WTC11 (cell line): ENCODE data around the gene CDK2. TPM values are rescaled to one million over a fixed set of nuclear protein-coding genes. Genes with fewer than 3 reads are reported as not detected.

Experiments used
- ATAC-seq: fragments of 200-7000 bp; cut with Tn5 transposase; 2 replicates; pipeline ENCODE4 v1.10.0; 2021; ENCODE audit warnings: mild to moderate bottlenecking, moderate library complexity
- CTCF ChIA-PET: fragments of 300-600 bp; sonication (Branson Sonifier 250); formaldehyde crosslinking; loops from one replicate; lab custom pipeline; 2021; ENCODE audit warnings: antibody characterized with exemption; lab: Charles Lee
- POLR2A ChIA-PET: fragments of 350-600 bp; sonication (Branson Sonifier 250); formaldehyde crosslinking; loops from one replicate; lab custom pipeline; 2021; ENCODE audit warnings: antibody characterized with exemption; lab: Charles Lee
- DNase-seq: peaks from one replicate; pipeline ENCODE4 v3.0.0; 2021; ENCODE audit warnings: low spot score
- H3K27ac Mint-ChIP-seq: 2 replicates; pipeline ENCODE4 v1.8.0; 2021; ENCODE audit warnings: mixed read lengths
- H3K27me3 Mint-ChIP-seq: 2 replicates; pipeline ENCODE4 v1.8.0; 2021; ENCODE audit warnings: low read depth, mild to moderate bottlenecking, moderate library complexity, mixed read lengths
- H3K36me3 Mint-ChIP-seq: 2 replicates; pipeline ENCODE4 v1.8.0; 2021; ENCODE audit warnings: mixed read lengths
- H3K4me1 Mint-ChIP-seq: 2 replicates; pipeline ENCODE4 v1.8.0; 2022; ENCODE audit warnings: mixed read lengths
- H3K4me3 Mint-ChIP-seq: 2 replicates; pipeline ENCODE4 v1.8.0; 2021; ENCODE audit warnings: mild to moderate bottlenecking, moderate library complexity, mixed read lengths
- H3K9me3 Mint-ChIP-seq: 2 replicates; pipeline ENCODE4 v1.8.0; 2021; ENCODE audit warnings: mixed read lengths
- HMGA2 ChIP-seq: fragments of 250-450 bp; sonication (Bioruptor Pico); IDR thresholded peaks from 2 replicates; pipeline ENCODE4 v1.4.0; 2021; ENCODE audit warnings: mild to moderate bottlenecking, moderate library complexity
- NFE2L1 ChIP-seq: sonication (generic); formaldehyde crosslinking; IDR thresholded peaks from 2 replicates; pipeline ENCODE4 v1.8.1; 2023; ENCODE audit warnings: missing genetic modification reagents
- NFYB ChIP-seq: sonication (generic); formaldehyde crosslinking; conservative IDR thresholded peaks from 2 replicates; pipeline ENCODE4 v1.8.0; 2022; ENCODE audit warnings: low read depth, missing genetic modification reagents
- NR1H2 ChIP-seq: sonication (generic); formaldehyde crosslinking; IDR thresholded peaks from 2 replicates; pipeline ENCODE4 v1.9.0; 2021; ENCODE audit warnings: mild to moderate bottlenecking, moderate library complexity, missing genetic modification reagents
- OVOL2 ChIP-seq: fragments of 250-450 bp; sonication (Bioruptor Pico); IDR thresholded peaks from 2 replicates; pipeline ENCODE4 v1.9.0; 2021; ENCODE audit warnings: mild to moderate bottlenecking, borderline replicate concordance
- PRDM15 ChIP-seq: sonication (generic); formaldehyde crosslinking; IDR thresholded peaks from 2 replicates; pipeline ENCODE4 v1.8.0; 2022; ENCODE audit warnings: missing genetic modification reagents
- PREB ChIP-seq: sonication (generic); formaldehyde crosslinking; IDR thresholded peaks from 2 replicates; pipeline ENCODE4 v1.8.1; 2022; ENCODE audit warnings: mild to moderate bottlenecking, missing genetic modification reagents, moderate library complexity, borderline replicate concordance
- RELA ChIP-seq: sonication (generic); formaldehyde crosslinking; IDR thresholded peaks from 2 replicates; pipeline ENCODE4 v1.8.1; 2022; ENCODE audit warnings: missing genetic modification reagents, mild to moderate bottlenecking, borderline replicate concordance
- RORB ChIP-seq: fragments of 250-450 bp; sonication (Bioruptor Pico); IDR thresholded peaks from 2 replicates; pipeline ENCODE4 v1.9.0; 2021; ENCODE audit warnings: mild to moderate bottlenecking
- SMAD4 ChIP-seq: sonication (generic); formaldehyde crosslinking; IDR thresholded peaks from 2 replicates; pipeline ENCODE4 v1.8.0; 2022; ENCODE audit warnings: mild to moderate bottlenecking, missing genetic modification reagents
- ZBTB43 ChIP-seq: sonication (generic); formaldehyde crosslinking; IDR thresholded peaks from 2 replicates; pipeline ENCODE4 v1.8.1; 2023; ENCODE audit warnings: mild to moderate bottlenecking, missing genetic modification reagents
- ZNF138 ChIP-seq: sonication (generic); formaldehyde crosslinking; conservative IDR thresholded peaks from 2 replicates; pipeline ENCODE4 v1.8.1; 2022; ENCODE audit warnings: mild to moderate bottlenecking, moderate library complexity, missing genetic modification reagents
- ZNF219 ChIP-seq: sonication (generic); formaldehyde crosslinking; IDR thresholded peaks from 2 replicates; pipeline ENCODE4 v1.8.0; 2023; ENCODE audit warnings: missing genetic modification reagents, mild to moderate bottlenecking, borderline replicate concordance
- ZNF232 ChIP-seq: sonication (generic); formaldehyde crosslinking; IDR thresholded peaks from 2 replicates; pipeline ENCODE4 v1.8.0; 2022; ENCODE audit warnings: mild to moderate bottlenecking, missing genetic modification reagents
- ZNF423 ChIP-seq: fragments of 250-450 bp; sonication (Bioruptor Pico); IDR thresholded peaks from 2 replicates; pipeline ENCODE4 v2.1.2; 2022; ENCODE audit warnings: mild to moderate bottlenecking, moderate library complexity
- total RNA-seq: library from RNA; stranded (reverse); gene quantifications from 3 replicates; pipeline ENCODE4 v1.2.3, GENCODE V29; 2021
- TF ChIP-seq, protein P1 (sequence below): fragments of 250-450 bp; sonication (Bioruptor Pico); IDR thresholded peaks from 2 replicates; pipeline ENCODE4 v1.9.0; 2021; ENCODE audit warnings: mild to moderate bottlenecking
- TF ChIP-seq, protein P2 (sequence below): sonication (generic); formaldehyde crosslinking; IDR thresholded peaks from 2 replicates; pipeline ENCODE4 v1.8.1; 2022; ENCODE audit warnings: low read depth, mild to moderate bottlenecking, moderate library complexity, missing genetic modification reagents, borderline replicate concordance
- TF ChIP-seq, protein P3 (sequence below): sonication (generic); formaldehyde crosslinking; IDR thresholded peaks from 2 replicates; pipeline ENCODE4 v1.8.1; 2022; ENCODE audit warnings: low read depth, missing genetic modification reagents, borderline replicate concordance

Gene CDK2
- total RNA-seq, 1 experiment from 2014 or later: 43.1 TPM

- H3K4me1 Mint-ChIP-seq: peaks cover 9% of the 10 kb centered on the region
- DNase-seq (no peak), ATAC-seq (no peak)
- no peak overlapping the region for H3K27ac Mint-ChIP-seq
- TF ChIP-seq OVOL2 (CRISPR knock-in tag): no peak
- no peak for TF ChIP-seq SMAD4
- TF ChIP-seq ZBTB43: no peak
- no peak for TF ChIP-seq RELA (CRISPR knock-in tag)
- no peak for TF ChIP-seq ZNF232 (CRISPR knock-in tag)
- TF ChIP-seq, protein P1, sequence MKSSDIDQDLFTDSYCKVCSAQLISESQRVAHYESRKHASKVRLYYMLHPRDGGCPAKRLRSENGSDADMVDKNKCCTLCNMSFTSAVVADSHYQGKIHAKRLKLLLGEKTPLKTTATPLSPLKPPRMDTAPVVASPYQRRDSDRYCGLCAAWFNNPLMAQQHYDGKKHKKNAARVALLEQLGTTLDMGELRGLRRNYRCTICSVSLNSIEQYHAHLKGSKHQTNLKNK (CRISPR knock-in tag): no peak
- TF ChIP-seq NFE2L1: no peak
- TF ChIP-seq NFYB (CRISPR knock-in tag): no peak
- H3K9me3 Mint-ChIP-seq: no peaks in the 10 kb centered on the region
- ChIA-PET POLR2A (no interaction called here), CTCF (interaction anchor here (0.8 kb wide), 1 partner anchor 203 kb away, joined by 3 read pairs; no protein-coding TSS in a partner anchor)
- no peak overlapping the region for H3K4me3 Mint-ChIP-seq
- H3K36me3 Mint-ChIP-seq: no peaks in the 10 kb centered on the region
- peaks cover under 1% of the 10 kb centered on the region; the same call in 1 of the 2 replicates for H3K27me3 Mint-ChIP-seq
Measured at GRCh38 chr12:55942055-55942454, 24.6 kb upstream of the CDK2 start.

DNA sequence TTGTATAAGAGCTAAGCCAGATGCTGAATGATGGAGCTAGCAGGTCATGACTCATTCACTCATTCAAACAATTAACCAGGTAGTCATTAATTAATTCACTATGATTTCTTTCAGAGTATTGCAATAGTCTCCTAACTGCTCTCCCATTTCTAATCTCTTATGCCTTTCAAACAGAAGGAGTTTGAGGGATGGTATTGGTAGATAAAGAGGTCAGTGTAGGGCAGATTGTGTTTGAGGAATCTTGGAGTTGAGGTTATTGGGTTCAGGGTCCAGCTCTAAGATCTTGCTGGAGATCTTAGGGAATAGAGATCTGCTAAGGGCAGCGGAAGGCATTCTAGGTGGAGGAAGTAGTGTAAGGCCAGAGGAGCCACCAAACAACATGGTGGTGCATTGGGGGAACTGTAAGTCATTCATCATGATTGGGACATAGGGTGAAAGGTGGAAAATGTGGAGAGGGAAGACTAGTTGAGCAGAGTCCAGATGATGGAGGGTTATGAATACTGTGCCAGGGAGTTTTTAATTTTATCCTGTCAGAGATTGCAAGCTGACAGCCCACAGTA, 24.0 kb upstream of the CDK2 start:
- no peaks in the 10 kb centered on the region for H3K36me3 Mint-ChIP-seq
- ATAC-seq: no peak
- CTCF ChIA-PET: interaction anchor here (0.8 kb wide), 1 partner anchor 204 kb away, joined by 3 read pairs; no protein-coding TSS in a partner anchor

GRCh38 chr12:55946553-55946952, 20.1 kb upstream of the CDK2 start:
- POLR2A ChIA-PET: interaction anchor here (0.6 kb wide), 1 partner anchor 10 kb away, joined by 3 read pairs; no protein-coding TSS in a partner anchor

More for the DNA sequence above, 24.0 kb upstream of the CDK2 start:
- DNase-seq: no peak
- Mint-ChIP-seq H3K4me1 (peaks cover 9% of the 10 kb centered on the region), H3K9me3 (no peaks in the 10 kb centered on the region), H3K4me3 (no peak overlapping the region), H3K27ac (no peak overlapping the region), H3K27me3 (no peaks in the 10 kb centered on the region)
- POLR2A ChIA-PET: no interaction called here
- TF ChIP-seq NR1H2 (CRISPR knock-in tag) (no peak), HMGA2 (CRISPR knock-in tag) (no peak)
- TF ChIP-seq, protein P2, sequence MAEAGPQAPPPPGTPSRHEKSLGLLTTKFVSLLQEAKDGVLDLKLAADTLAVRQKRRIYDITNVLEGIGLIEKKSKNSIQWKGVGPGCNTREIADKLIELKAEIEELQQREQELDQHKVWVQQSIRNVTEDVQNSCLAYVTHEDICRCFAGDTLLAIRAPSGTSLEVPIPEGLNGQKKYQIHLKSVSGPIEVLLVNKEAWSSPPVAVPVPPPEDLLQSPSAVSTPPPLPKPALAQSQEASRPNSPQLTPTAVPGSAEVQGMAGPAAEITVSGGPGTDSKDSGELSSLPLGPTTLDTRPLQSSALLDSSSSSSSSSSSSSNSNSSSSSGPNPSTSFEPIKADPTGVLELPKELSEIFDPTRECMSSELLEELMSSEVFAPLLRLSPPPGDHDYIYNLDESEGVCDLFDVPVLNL (CRISPR knock-in tag): no peak

More at GRCh38 chr12:55946553-55946952, 20.1 kb upstream of the CDK2 start:
- Mint-ChIP-seq H3K27ac (peak overlapping the region; percentile 20; the same call in 1 of the 2 replicates), H3K4me1 (no peaks in the 10 kb centered on the region), H3K36me3 (no peaks in the 10 kb centered on the region), H3K4me3 (no peak overlapping the region), H3K27me3 (no peaks in the 10 kb centered on the region; the same call in 1 of the 2 replicates), H3K9me3 (no peaks in the 10 kb centered on the region)
- TF ChIP-seq ZNF232 (CRISPR knock-in tag) (no peak), RORB (CRISPR knock-in tag) (no peak), PREB (CRISPR knock-in tag) (no peak), ZNF423 (CRISPR knock-in tag) (no peak), PRDM15 (CRISPR knock-in tag) (no peak), ZNF138 (CRISPR knock-in tag) (no peak), ZNF219 (CRISPR knock-in tag) (no peak)
- TF ChIP-seq, protein P3, sequence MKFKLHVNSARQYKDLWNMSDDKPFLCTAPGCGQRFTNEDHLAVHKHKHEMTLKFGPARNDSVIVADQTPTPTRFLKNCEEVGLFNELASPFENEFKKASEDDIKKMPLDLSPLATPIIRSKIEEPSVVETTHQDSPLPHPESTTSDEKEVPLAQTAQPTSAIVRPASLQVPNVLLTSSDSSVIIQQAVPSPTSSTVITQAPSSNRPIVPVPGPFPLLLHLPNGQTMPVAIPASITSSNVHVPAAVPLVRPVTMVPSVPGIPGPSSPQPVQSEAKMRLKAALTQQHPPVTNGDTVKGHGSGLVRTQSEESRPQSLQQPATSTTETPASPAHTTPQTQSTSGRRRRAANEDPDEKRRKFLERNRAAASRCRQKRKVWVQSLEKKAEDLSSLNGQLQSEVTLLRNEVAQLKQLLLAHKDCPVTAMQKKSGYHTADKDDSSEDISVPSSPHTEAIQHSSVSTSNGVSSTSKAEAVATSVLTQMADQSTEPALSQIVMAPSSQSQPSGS (CRISPR knock-in tag): no peak
- DNase-seq (no peak), ATAC-seq (no peak)
- CTCF ChIA-PET: interaction anchor here (1.1 kb wide), 1 partner anchor 208 kb away, joined by 4 read pairs; no protein-coding TSS in a partner anchor
